Measurements from ENCODE around the gene SPC24.
A peak's percentile ranks its signal among the peaks of the same experiment; 100 is the strongest.
"Not testable (repeated sequence)": the region's sequence is repeated elsewhere in the genome, so short reads cannot be mapped to it uniquely, and the experiment has no call there.

Gene SPC24

GRCh38 chr19:11191934-11192333, 36.4 kb upstream of the SPC24 start:
- DNase-seq: no peak
- no peak for ATAC-seq

- ATAC-seq (peak; percentile 14), DNase-seq (peak; percentile 17)
These were observed 35.7 kb upstream of the SPC24 start for GRCh38 chr19:11191273-11191755.

- DNase-seq (no peak), ATAC-seq (no peak)
These were observed 34.9 kb upstream of the SPC24 start for GRCh38 chr19:11190501-11190900.

- no peak for DNase-seq
These were observed 31.9 kb upstream of the SPC24 start for GRCh38 chr19:11187441-11187840.

GRCh38 chr19:11182994-11183393, 27.4 kb upstream of the SPC24 start:
- DNase-seq: no peak
- no peak for ATAC-seq

More at GRCh38 chr19:11187441-11187840, 31.9 kb upstream of the SPC24 start:
- no peak for ATAC-seq

- ATAC-seq (no peak), DNase-seq (no peak)
These were observed 25.9 kb upstream of the SPC24 start for GRCh38 chr19:11181488-11181887.

GRCh38 chr19:11180975-11181374, 25.4 kb upstream of the SPC24 start:
- not testable (repeated sequence) for ATAC-seq, DNase-seq

GRCh38 chr19:11180346-11180745, 24.8 kb upstream of the SPC24 start:
- ATAC-seq (no peak), DNase-seq (no peak)

GRCh38 chr19:11179716-11180297, 24.2 kb upstream of the SPC24 start:
- ATAC-seq (no peak), DNase-seq (peak; percentile 33)

GRCh38 chr19:11179145-11179465, 23.5 kb upstream of the SPC24 start:
- DNase-seq, ATAC-seq: not testable (repeated sequence)

- ATAC-seq: no peak
- DNase-seq: no peak
These were observed 22.0 kb upstream of the SPC24 start for GRCh38 chr19:11177592-11177991.

GRCh38 chr19:11176466-11177193, 21.0 kb upstream of the SPC24 start:
- DNase-seq (no peak), ATAC-seq (no peak)

GRCh38 chr19:11175920-11176319, 20.3 kb upstream of the SPC24 start:
- ATAC-seq (no peak), DNase-seq (no peak)

- ATAC-seq (no peak), DNase-seq (no peak)
These were observed 18.8 kb upstream of the SPC24 start for GRCh38 chr19:11174336-11174735.

GRCh38 chr19:11173516-11174155, 18.1 kb upstream of the SPC24 start:
- ATAC-seq (no peak), DNase-seq (no peak)

- no peak for DNase-seq
- no peak for ATAC-seq
These were observed 17.0 kb upstream of the SPC24 start for GRCh38 chr19:11172576-11172975.

- ATAC-seq (no peak), DNase-seq (no peak)
These were observed 15.6 kb upstream of the SPC24 start for GRCh38 chr19:11171144-11171543.

GRCh38 chr19:11169896-11170678, 14.5 kb upstream of the SPC24 start:
- no peak for DNase-seq

GRCh38 chr19:11168568-11168967, 13.0 kb upstream of the SPC24 start:
- DNase-seq: no peak
- ATAC-seq: no peak

More at GRCh38 chr19:11169896-11170678, 14.5 kb upstream of the SPC24 start:
- ATAC-seq: no peak

- no peak for ATAC-seq
These were observed 10.9 kb upstream of the SPC24 start for GRCh38 chr19:11166281-11167142.

GRCh38 chr19:11165486-11166030, 10.0 kb upstream of the SPC24 start:
- DNase-seq (no peak), ATAC-seq (no peak)

More at GRCh38 chr19:11166281-11167142, 10.9 kb upstream of the SPC24 start:
- no peak for DNase-seq
